Measurements from ENCODE around the gene CHRNE.

CHRNE gene

DNA sequence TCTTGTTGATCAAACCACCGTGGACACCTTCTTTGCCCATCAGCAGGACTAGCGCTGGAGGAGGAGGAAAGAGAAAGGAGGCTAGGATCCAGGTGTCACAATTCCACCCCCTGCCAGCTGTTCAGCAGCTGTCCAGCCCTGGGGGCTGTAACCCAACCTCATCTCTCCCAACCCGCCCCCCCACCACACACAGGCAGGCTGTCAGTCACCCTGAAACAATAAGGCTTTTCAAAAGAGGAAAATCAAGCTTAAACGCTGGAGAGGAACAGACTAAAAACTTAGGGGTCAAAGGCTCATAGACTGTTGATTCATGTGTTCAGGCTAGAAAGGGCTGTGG lies 43.0 kb upstream of the CHRNE start:
- H3K4me3 ChIP-seq (replicated peaks; ENCODE audit: low read depth, low read length), result peak overlapping the region; percentile 100
- H3K27me3 ChIP-seq (replicated peaks; ENCODE audit: control insufficient read depth, insufficient read depth, low read length), result no peaks in the 10 kb centered on the region
- TF ChIP-seq, protein P1, sequence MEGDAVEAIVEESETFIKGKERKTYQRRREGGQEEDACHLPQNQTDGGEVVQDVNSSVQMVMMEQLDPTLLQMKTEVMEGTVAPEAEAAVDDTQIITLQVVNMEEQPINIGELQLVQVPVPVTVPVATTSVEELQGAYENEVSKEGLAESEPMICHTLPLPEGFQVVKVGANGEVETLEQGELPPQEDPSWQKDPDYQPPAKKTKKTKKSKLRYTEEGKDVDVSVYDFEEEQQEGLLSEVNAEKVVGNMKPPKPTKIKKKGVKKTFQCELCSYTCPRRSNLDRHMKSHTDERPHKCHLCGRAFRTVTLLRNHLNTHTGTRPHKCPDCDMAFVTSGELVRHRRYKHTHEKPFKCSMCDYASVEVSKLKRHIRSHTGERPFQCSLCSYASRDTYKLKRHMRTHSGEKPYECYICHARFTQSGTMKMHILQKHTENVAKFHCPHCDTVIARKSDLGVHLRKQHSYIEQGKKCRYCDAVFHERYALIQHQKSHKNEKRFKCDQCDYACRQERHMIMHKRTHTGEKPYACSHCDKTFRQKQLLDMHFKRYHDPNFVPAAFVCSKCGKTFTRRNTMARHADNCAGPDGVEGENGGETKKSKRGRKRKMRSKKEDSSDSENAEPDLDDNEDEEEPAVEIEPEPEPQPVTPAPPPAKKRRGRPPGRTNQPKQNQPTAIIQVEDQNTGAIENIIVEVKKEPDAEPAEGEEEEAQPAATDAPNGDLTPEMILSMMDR (IDR thresholded peaks at IDR 0.05; ENCODE audit: insufficient read depth, low read length, poor library complexity, severe bottlenecking), result no peak
- no peak for DNase-seq (ENCODE audit: extremely low read depth, insufficient read length)
- peaks cover 24% of the 10 kb centered on the region for H3K36me3 ChIP-seq (ENCODE audit: control insufficient read depth, insufficient read depth, low read length)

DNA sequence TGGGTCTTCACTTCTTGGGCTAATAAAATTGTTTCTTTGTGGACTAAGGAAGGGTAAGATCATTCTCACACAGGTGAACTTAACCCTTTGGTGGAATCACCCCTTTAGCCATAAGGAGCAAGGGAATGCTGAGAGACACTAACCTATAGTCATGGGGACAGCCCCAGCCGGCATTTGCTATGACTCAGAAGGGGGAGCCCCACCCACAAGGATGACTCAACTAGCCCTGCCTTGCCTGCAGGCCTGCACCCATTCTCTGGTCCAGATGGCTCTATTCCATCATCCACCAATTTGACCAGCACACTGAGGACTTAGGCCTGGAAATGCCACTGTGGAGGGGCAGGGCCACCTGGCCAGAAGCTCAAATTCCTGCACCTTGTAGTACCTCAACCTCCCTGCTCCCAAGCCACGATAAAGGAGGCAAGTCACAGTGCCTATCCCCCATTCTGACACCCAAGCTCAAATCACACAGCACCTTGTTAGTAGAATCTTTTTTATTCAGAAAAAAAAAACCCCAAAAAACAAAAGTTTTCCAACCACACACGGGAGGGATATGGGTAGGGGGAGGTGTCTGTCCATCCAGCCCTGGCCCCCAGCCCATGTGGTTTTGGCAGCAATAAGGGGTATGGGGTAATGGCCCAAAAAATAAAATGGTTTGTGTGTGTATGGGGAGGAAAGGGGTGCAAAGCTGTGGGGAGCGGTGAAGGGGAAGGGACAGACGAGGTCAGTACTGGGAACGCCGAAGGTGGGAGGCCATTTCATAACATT lies 42.5 kb upstream of the CHRNE start:
- TF ChIP-seq, protein P1 (IDR thresholded peaks at IDR 0.05; ENCODE audit: insufficient read depth, low read length, poor library complexity, severe bottlenecking), result no peak
- Histone ChIP-seq H3K4me3 (replicated peaks; ENCODE audit: low read depth, low read length) (peak overlapping the region; percentile 100), H3K27me3 (replicated peaks; ENCODE audit: control insufficient read depth, insufficient read depth, low read length) (no peaks in the 10 kb centered on the region), H3K36me3 (ENCODE audit: control insufficient read depth, insufficient read depth, low read length) (peaks cover 24% of the 10 kb centered on the region)
- DNase-seq (ENCODE audit: extremely low read depth, insufficient read length), result peak; percentile 68

DNA sequence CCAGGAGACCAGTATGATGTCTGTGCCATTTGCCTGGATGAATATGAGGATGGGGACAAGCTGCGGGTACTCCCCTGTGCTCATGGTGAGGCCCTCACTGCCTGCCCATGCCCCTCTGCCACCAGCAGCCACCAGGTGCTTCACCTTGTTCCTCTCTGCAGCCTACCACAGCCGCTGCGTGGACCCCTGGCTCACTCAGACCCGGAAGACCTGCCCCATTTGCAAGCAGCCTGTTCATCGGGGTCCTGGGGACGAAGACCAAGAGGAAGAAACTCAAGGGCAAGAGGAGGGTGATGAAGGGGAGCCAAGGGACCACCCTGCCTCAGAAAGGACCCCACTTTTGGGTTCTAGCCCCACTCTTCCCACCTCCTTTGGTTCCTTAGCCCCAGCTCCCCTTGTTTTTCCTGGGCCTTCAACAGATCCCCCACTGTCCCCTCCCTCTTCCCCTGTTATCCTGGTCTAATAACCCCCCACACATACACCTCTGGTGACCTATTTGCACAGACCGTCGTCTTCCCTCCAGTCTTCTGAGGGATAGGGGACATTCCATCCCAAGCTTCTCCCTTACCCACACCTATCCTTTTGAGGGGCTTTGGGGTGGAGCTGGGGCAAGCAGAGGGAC lies 41.8 kb upstream of the CHRNE start:
- H3K4me3 ChIP-seq (replicated peaks; ENCODE audit: low read depth, low read length), result peak overlapping the region; percentile 100

GRCh38 chr17:4944163-4944553 lies 41.3 kb upstream of the CHRNE start:
- peak overlapping the region; percentile 100 for H3K4me3 ChIP-seq (replicated peaks; ENCODE audit: low read depth, low read length)
- no peaks in the 10 kb centered on the region for H3K27me3 ChIP-seq (replicated peaks; ENCODE audit: control insufficient read depth, insufficient read depth, low read length)
- no peak for DNase-seq (ENCODE audit: extremely low read depth, insufficient read length)
- TF ChIP-seq, protein P1 (IDR thresholded peaks at IDR 0.05; ENCODE audit: insufficient read depth, low read length, poor library complexity, severe bottlenecking), result no peak
- peaks cover 24% of the 10 kb centered on the region for H3K36me3 ChIP-seq (ENCODE audit: control insufficient read depth, insufficient read depth, low read length)

More for the DNA sequence above, 41.8 kb upstream of the CHRNE start:
- H3K36me3 ChIP-seq (ENCODE audit: control insufficient read depth, insufficient read depth, low read length), result peaks cover 24% of the 10 kb centered on the region
- H3K27me3 ChIP-seq (replicated peaks; ENCODE audit: control insufficient read depth, insufficient read depth, low read length), result no peaks in the 10 kb centered on the region
- TF ChIP-seq, protein P1 (IDR thresholded peaks at IDR 0.05; ENCODE audit: insufficient read depth, low read length, poor library complexity, severe bottlenecking), result no peak
- peak; percentile 57 for DNase-seq (ENCODE audit: extremely low read depth, insufficient read length)

- Histone ChIP-seq H3K27me3 (replicated peaks; ENCODE audit: control insufficient read depth, insufficient read depth, low read length) (no peaks in the 10 kb centered on the region), H3K4me3 (replicated peaks; ENCODE audit: low read depth, low read length) (no peak overlapping the region), H3K36me3 (ENCODE audit: control insufficient read depth, insufficient read depth, low read length) (peaks cover 28% of the 10 kb centered on the region)
- TF ChIP-seq, protein P1 (IDR thresholded peaks at IDR 0.05; ENCODE audit: insufficient read depth, low read length, poor library complexity, severe bottlenecking), result no peak
- no peak for DNase-seq (ENCODE audit: extremely low read depth, insufficient read length)
Observed at GRCh38 chr17:4942760-4943508, 40.0 kb upstream of the CHRNE start.

Data from GM06990 (cell line).